CD14-positive monocyte (primary cell): ENCODE data around the gene CES4A. TPM values are rescaled to one million over a fixed set of nuclear protein-coding genes. Genes with fewer than 3 reads are reported as not detected.

Experiments
- DNase-seq, 3 donors: peaks; one replicate each; pipeline ENCODE4 v3.0.0-alpha.2; 2011 to 2022
- H2AFZ ChIP-seq: 2 replicates; pipeline ENCODE4 v1.6.0; 2012; ENCODE audit warnings: mild to moderate bottlenecking, low read depth, low read length, inconsistent platforms; ENCODE audit not compliant: insufficient read depth, poor library complexity, severe bottlenecking
- H3K27ac ChIP-seq, 2 donors: 1 replicate in 1 of 2; 2 replicates in 1 of 2; pipeline ENCODE4 v1.5.1; 2012 to 2013; ENCODE audit warnings: low read length in 2 of 2, control low read depth in 1 of 2, inconsistent platforms in 1 of 2, low read depth in 1 of 2, mild to moderate bottlenecking in 1 of 2
- H3K27me3 ChIP-seq, 2 donors: one replicate each; pipeline versions ENCODE4 v1.6.0 to v1.6.1; 2011 to 2013; ENCODE audit warnings: low read length in 2 of 2; ENCODE audit not compliant: control insufficient read depth in 2 of 2, insufficient read depth in 2 of 2
- H3K36me3 ChIP-seq, 2 donors: replicated peaks in 1 of 2; 1 replicate in 1 of 2; 2 replicates in 1 of 2; pipeline versions ENCODE4 v1.5.1 to v1.6.1; 2012 to 2013; ENCODE audit warnings: low read length in 2 of 2, control low read depth in 1 of 2, inconsistent platforms in 1 of 2, mild to moderate bottlenecking in 1 of 2; ENCODE audit not compliant: insufficient read depth in 2 of 2, control insufficient read depth in 1 of 2
- H3K4me1 ChIP-seq, 2 donors: 1 replicate in 1 of 2; 2 replicates in 1 of 2; pipeline versions ENCODE4 v1.5.1 to v1.6.1; 2012 to 2013; ENCODE audit warnings: low read length in 2 of 2, control low read depth in 1 of 2, inconsistent platforms in 1 of 2, mild to moderate bottlenecking in 1 of 2, moderate library complexity in 1 of 2; ENCODE audit not compliant: insufficient read depth in 2 of 2, control insufficient read depth in 1 of 2
- H3K4me2 ChIP-seq: replicated peaks from 2 replicates; pipeline ENCODE3; 2012; ENCODE audit warnings: low read length, moderate library complexity, mild to moderate bottlenecking; ENCODE audit not compliant: poor library complexity, severe bottlenecking; ENCODE audit errors: extremely low read depth
- H3K4me3 ChIP-seq, 3 experiments: fragments of 200-600 bp in 1 of 3; sonication (generic) in 1 of 3; replicated peaks in 1 of 3; 1 replicate in 2 of 3; 2 replicates in 1 of 3; pipeline ENCODE4 v1.5.1; 2011 to 2013; ENCODE audit warnings: low read length in 3 of 3, mild to moderate bottlenecking in 3 of 3, control low read depth in 2 of 3, low read depth in 2 of 3, inconsistent platforms in 1 of 3, moderate library complexity in 1 of 3
- H3K79me2 ChIP-seq: 2 replicates; pipeline ENCODE4 v1.6.0; 2012; ENCODE audit warnings: mild to moderate bottlenecking, control low read depth, inconsistent platforms, low read length, moderate library complexity; ENCODE audit not compliant: insufficient read depth
- H3K9ac ChIP-seq: 2 replicates; pipeline ENCODE4 v1.6.0; 2017; ENCODE audit warnings: low read length, mild to moderate bottlenecking; ENCODE audit not compliant: insufficient read depth, poor library complexity, severe bottlenecking
- H3K9me3 ChIP-seq, 2 donors: replicated peaks in 1 of 2; 1 replicate in 1 of 2; 2 replicates in 1 of 2; pipeline versions ENCODE4 v1.5.1 to v1.6.1; 2012 to 2013; ENCODE audit warnings: low read length in 2 of 2, control low read depth in 1 of 2; ENCODE audit not compliant: control insufficient read depth in 1 of 2, insufficient read depth in 1 of 2
- H4K20me1 ChIP-seq: 2 replicates; pipeline ENCODE4 v1.6.0; 2012; ENCODE audit warnings: mild to moderate bottlenecking, low read length, control low read depth, moderate library complexity; ENCODE audit not compliant: insufficient read depth
- H3K27ac Mint-ChIP-seq, 7 donors: one replicate each; pipeline ENCODE4 v1.8.0; 2020; ENCODE audit warnings: mild to moderate bottlenecking in 7 of 7, mixed read lengths in 7 of 7, moderate library complexity in 6 of 7, inconsistent platforms in 2 of 7
- H3K27me3 Mint-ChIP-seq, 3 donors: one replicate each; pipeline ENCODE4 v1.8.0; 2021 to 2022; ENCODE audit warnings: low read depth in 3 of 3, mild to moderate bottlenecking in 3 of 3, mixed read lengths in 3 of 3, moderate library complexity in 3 of 3, inconsistent platforms in 1 of 3
- H3K36me3 Mint-ChIP-seq, 2 donors: one replicate each; pipeline ENCODE4 v1.8.0; 2020; ENCODE audit warnings: mixed read lengths in 2 of 2, inconsistent platforms in 1 of 2, mild to moderate bottlenecking in 1 of 2
- H3K4me1 Mint-ChIP-seq: one replicate; pipeline ENCODE4 v1.8.0; 2020; ENCODE audit warnings: mild to moderate bottlenecking, mixed read lengths
- H3K4me3 Mint-ChIP-seq, 2 donors: one replicate each; pipeline ENCODE4 v1.8.0; 2020; ENCODE audit warnings: mild to moderate bottlenecking in 2 of 2, mixed read lengths in 2 of 2, moderate library complexity in 1 of 2
- H3K9me3 Mint-ChIP-seq, 7 donors: one replicate each; pipeline ENCODE4 v1.8.0; 2020 to 2022; ENCODE audit warnings: mixed read lengths in 7 of 7, mild to moderate bottlenecking in 6 of 7, moderate library complexity in 6 of 7, inconsistent platforms in 2 of 7
- CTCF ChIP-seq: fragments of 200-600 bp; IDR thresholded peaks from one replicate; pipeline ENCODE4 v1.8.0; 2022; ENCODE audit warnings: antibody characterized with exemption, mild to moderate bottlenecking
- WGBS: methylation state at CpG from one replicate; pipeline ENCODE4 v1.1.5; 2013; ENCODE audit warnings: missing lambda C conversion rate; ENCODE audit not compliant: insufficient coverage; 5-methylcytosine and 5-hydroxymethylcytosine counted together
- intact Hi-C, 2 donors: fragments of 100-400 bp; cut with micrococcal nuclease; formaldehyde crosslinking; loops; one replicate each; pipeline versions ENCODE4 v1.15.0 to v1.15.1; 2023
- polyA plus RNA-seq, 3 donors: library from polyadenylated mRNA; depleted of rRNA in 1 of 3; unstranded in 2 of 3; stranded (reverse) in 1 of 3; fragments of 300-500 nt in 2 of 3; fragments of >200 nt in 1 of 3; fragmentation: Illumina TruSeq in 2 of 3; gene quantifications; 1 replicate in 2 of 3; 2 replicates in 1 of 3; pipeline ENCODE4 v1.2.3, GENCODE V29; 2012 to 2021

The CES4A gene
- polyA plus RNA-seq, 3 donors = 3.3 to 47.6 (median 4.1) TPM

- peaks cover 11 to 21% of the 10 kb centered on the region in 2 donors for H3K36me3 Mint-ChIP-seq
- H3K4me1 ChIP-seq = peaks cover 14 to 24% of the 10 kb centered on the region in 2 donors
- no peaks in the 10 kb centered on the region for H3K27me3 ChIP-seq
- H4K20me1 ChIP-seq = peaks cover 41% of the 10 kb centered on the region
- H3K4me1 Mint-ChIP-seq = peaks cover 27% of the 10 kb centered on the region
- H3K79me2 ChIP-seq = peaks cover 44% of the 10 kb centered on the region
- peak within 1 kb of the TSS; percentile 91 to 92 for H3K4me3 Mint-ChIP-seq
- H3K9me3 Mint-ChIP-seq = no peaks in the 10 kb centered on the region
- H3K9ac ChIP-seq = peak within 1 kb of the TSS; percentile 90
- H3K9me3 ChIP-seq = no peaks in the 10 kb centered on the region
- intact Hi-C loops = loop anchor here (5.0 to 10.0 kb wide), 2 partner anchors 76 to 89 kb away; partner anchors contain the start of gene PHAF1 (in 1 of the 2)
- H3K27ac Mint-ChIP-seq = peak within 1 kb of the TSS; percentile 91 to 98 (median 96)
- DNase-seq = peak; percentile 93 to 94 (median 93)
- WGBS = under 1% methylated on average over 44 of the region's 69 CpGs
- H3K27me3 Mint-ChIP-seq = no peaks in the 10 kb centered on the region
- H3K4me2 ChIP-seq = peak within 1 kb of the TSS; percentile 81
- H2AFZ ChIP-seq = peak within 1 kb of the TSS; percentile 99
- no peak for TF ChIP-seq CTCF
- H3K4me3 ChIP-seq = peak within 1 kb of the TSS; percentile 62 to 92 (median 68)
- H3K27ac ChIP-seq = peak within 1 kb of the TSS; percentile 86 to 98
- peaks cover 6 to 21% of the 10 kb centered on the region in 2 donors for H3K36me3 ChIP-seq
Measured at GRCh38 chr16:67028696-67029253, 40.4 kb downstream of the CES4A start, which contains the start of gene CBFB. Gene CBFB, plus strand, starts transcription at chr16:67029149. Its CDS starts 259 bp downstream, at chr16:67029408.

- peak overlapping the region; percentile 88 for H3K9ac ChIP-seq
- H3K27ac ChIP-seq = peak overlapping the region; percentile 71 to 86
- peaks cover 29% of the 10 kb centered on the region for H3K4me1 Mint-ChIP-seq
- H3K4me1 ChIP-seq = peaks cover 14 to 24% of the 10 kb centered on the region in 2 donors
- intact Hi-C loops = loop anchor here (5.0 to 10.0 kb wide), 2 partner anchors 75 to 88 kb away; partner anchors contain the start of gene PHAF1 (in 1 of the 2)
- H3K27me3 ChIP-seq = no peaks in the 10 kb centered on the region
- H3K36me3 Mint-ChIP-seq = peaks cover 14 to 24% of the 10 kb centered on the region in 2 donors
- H3K27ac Mint-ChIP-seq = peak overlapping the region; percentile 81 to 93 (median 90)
- no peaks in the 10 kb centered on the region for H3K27me3 Mint-ChIP-seq
- DNase-seq = peak; percentile 38 to 70 (median 58)
- H3K4me2 ChIP-seq = peak overlapping the region; percentile 81
- no peaks in the 10 kb centered on the region for H3K9me3 Mint-ChIP-seq
- peaks cover 6 to 25% of the 10 kb centered on the region in 2 donors for H3K36me3 ChIP-seq
- peaks cover 48% of the 10 kb centered on the region for H4K20me1 ChIP-seq
- H2AFZ ChIP-seq = peak overlapping the region; percentile 97
- peaks cover 51% of the 10 kb centered on the region for H3K79me2 ChIP-seq
- no peak for TF ChIP-seq CTCF
- WGBS = under 1% methylated on average over 122 of the region's 123 CpGs
- no peaks in the 10 kb centered on the region for H3K9me3 ChIP-seq
- peak overlapping the region; percentile 91 to 92 for H3K4me3 Mint-ChIP-seq
- H3K4me3 ChIP-seq = peak overlapping the region; percentile 62 to 92 (median 68)
Measured at GRCh38 chr16:67029254-67030096, 41.1 kb downstream of the CES4A start.
